SKM-1 treated with dmso at 0.1 percent for 144 hours (cell line): ENCODE measurements around the gene FAM107A.

Experiments used
- DNase-seq: peaks from one replicate; lab custom pipeline; 2025; ENCODE audit not compliant: unreplicated experiment; lab: John Stamatoyannopoulos, UW

Gene FAM107A, protein sequence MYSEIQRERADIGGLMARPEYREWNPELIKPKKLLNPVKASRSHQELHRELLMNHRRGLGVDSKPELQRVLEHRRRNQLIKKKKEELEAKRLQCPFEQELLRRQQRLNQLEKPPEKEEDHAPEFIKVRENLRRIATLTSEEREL

DNA sequence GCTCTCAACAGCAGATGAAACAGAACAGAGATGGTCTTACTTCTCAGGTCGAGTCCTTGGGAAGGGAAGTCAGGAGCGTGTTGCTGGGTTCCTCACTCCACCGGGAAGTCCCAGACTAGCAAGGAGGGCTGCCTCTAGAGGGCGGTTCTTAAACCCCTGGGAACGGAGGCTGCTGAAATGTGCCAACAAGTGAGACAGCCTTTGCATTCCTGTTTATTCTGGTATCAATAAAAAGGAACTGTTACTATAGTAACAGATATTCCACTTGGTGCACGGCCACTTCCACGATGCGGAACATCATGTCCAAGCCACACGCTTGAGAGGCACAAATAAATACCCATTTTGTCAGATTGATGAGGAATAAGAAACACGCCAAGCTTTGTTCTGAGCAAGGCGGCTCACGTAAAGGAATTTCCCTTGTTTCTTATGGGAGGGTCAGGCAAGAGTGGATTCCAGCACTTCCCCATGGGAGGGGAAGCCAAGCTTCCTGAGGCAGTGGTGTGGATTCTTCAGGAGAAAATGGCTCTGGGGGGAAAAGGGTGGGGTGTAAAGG, at the start of gene FAM107A:
FAM107A (minus strand) TSS at position 123 of the 553 bp plus-strand sequence. CDS start 7,531 bp downstream, outside the sequence.
- DNase-seq: no peak

DNA sequence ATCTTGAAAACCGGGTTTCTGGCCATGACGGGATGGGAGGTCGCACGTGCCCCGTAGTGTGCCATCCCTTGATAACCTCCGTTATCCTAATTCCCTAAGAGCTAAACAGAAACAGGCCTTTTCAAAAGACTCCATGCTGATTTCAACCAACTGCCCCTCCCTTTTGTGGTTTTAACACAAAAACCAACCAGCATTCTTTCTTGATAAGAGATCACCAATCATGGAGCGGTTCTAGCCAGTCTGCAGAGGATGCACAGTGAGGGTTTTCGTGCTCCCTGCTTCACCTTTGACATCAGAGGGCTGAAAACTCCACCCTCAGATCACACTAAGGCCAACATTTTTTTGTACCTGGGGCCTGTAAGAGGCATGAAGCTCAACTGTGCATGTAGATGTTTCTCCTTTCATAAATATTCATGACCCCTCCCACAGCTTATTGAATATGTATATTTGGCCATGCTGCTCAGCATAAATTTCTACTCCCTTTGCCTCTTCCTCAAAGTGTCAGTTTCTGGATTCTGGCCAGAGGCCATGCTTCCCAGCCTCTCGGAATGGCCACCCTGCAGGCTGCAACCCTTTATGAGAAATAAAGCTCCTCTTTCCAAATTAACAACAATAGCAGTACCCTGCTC, 48.1 kb upstream of the FAM107A start:
- no peak for DNase-seq

DNA sequence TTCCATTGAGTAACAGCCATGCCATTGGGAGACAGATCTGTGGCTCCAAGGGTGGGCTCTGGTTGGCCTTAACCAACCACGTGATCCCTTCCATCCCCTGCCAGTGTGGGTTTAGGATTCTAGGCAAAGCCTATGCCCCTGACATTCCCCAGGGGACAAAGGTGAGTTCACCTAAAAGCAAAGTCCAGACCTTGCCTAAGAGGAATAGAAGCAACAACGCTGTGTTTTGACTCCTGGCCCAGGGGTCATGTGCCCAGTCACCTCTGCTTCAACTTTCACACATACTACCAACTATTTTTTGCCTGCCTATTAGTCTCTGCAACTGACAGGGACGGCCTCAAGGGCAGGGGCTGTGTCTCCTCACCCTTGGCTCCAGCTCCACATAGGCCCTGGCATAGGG, 47.4 kb upstream of the FAM107A start:
- DNase-seq: no peak

DNA sequence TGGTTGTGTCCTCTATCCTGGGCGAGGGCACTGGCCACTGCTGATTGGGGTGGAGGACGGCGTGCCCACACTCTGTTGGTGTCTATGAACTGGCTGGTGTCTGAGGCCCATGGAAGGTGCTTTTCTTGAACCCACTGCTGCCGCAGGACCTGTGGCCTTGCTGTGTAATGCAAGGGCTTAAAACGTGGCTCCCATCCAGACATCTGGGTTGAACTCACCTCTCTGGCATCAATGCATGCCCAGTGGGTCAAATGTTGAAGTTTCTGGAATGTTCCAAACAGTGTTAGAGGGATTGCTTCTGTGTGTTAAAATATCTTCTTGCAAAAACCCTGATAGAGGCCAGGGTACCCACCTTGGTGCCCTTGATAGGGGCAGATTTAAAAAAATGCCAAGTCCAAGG, 46.8 kb upstream of the FAM107A start:
- DNase-seq: no peak

DNA sequence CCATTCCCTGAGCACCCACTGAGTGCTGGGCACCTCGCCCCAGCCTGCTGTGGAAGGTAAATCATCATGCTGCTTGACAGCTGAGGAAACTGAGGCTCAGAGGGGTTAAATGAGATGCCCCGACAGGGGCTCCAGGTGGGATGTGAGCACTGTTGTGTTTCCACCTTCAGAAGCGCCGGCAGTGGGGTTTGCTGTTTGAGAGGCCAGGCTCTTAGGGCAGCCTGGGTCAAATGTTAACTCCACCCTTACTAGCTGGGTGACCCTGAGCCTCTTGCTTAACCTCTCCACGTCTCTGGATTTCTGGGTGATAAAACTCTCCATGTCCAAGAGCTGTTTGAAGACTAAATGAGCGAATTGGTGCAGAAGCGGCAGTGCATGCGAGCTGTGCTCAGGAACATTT, 46.3 kb upstream of the FAM107A start:
- DNase-seq: no peak

DNA sequence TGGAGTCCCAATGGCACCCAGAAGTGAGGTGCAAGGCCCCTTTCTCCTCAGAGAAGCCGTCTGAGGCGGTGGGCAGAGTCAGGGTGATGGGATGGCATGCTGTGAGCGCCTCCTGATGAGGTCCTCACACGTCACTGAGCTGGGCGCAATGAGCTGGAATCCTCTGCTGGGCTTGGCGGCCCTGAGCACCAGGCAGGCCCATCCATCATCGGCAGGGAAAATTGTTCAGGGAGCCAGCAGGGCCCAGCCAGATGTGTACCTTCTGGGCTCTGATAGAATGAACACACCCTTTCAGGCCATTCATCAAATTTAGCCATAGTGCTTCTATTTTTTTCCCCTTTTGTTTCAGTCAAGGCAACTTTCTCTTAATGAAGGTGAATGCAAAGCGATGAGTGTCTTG, 45.7 kb upstream of the FAM107A start:
- no peak for DNase-seq

DNA sequence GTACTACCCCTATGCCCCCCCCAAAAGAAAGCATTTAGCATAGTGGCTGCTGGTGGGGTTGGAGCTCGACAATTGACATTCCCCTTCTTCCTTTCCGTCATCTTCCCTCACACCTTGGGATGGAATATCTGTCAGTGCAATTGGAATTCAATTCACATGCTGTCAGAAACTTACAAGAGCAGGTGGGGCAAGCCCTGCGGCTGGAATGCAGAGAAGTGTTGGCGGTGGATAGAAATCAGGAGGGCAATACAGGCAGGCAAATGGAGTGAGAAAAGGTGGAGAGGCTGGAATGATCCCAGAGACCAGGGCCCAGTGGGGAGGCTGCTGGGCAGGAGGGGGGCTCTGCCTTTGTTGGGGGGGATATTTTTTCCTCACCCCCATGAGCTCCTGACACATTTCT, 45.2 kb upstream of the FAM107A start:
- no peak for DNase-seq

DNA sequence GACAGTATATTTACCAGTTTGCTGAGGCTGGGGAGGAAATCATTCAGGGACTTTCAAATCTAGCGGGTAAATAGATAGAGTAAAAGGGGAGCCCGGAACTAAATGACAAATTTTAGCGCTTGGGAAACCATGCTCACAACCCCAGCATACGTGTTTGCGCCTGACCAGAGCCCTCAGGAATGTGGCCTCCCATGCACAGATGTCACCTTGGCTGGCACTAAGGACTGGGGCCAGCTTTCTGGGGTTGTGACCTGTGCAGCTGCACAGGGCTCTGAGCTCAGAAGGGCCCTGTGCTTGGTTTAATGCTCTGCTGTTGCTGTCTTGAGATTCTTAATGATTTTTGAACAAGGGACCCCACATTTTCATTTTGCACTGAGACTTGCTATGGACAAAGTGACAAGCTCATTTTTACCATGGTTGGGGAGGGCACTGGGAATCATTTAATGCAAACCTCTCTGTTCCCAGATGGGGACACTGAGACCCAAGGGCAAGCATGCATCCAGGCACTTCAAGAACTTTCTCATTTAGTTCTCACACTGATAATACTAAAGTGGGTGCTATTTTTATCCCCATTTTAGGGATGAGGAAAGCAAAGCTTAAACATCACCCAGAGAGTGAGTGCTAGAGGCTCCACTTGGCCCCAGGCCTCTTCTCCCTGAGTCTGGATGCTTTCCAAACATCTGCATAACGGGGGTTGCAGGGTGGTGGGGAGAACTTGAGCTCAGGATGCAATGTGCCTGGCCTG, 44.1 kb upstream of the FAM107A start:
- no peak for DNase-seq

DNA sequence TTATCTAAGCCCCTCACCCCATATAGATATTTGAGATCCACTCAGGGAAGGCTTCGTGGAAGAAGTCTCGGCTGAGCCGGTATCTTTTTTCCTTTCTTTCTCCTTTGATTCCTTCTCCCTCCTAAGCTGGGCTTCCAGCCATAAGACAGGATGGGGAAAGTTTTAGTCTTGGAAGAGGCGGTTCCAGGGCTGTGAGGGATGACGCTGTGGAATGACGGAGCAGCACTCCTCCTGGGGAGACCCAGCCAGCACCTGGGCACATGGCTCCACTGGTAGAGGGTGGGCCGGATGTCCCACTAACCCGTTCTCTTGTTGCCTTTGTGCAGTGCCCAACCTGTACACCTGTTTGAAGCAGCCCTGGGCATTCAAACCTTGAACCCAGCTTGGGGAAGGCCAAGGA, 43.2 kb upstream of the FAM107A start:
- no peak for DNase-seq

DNA sequence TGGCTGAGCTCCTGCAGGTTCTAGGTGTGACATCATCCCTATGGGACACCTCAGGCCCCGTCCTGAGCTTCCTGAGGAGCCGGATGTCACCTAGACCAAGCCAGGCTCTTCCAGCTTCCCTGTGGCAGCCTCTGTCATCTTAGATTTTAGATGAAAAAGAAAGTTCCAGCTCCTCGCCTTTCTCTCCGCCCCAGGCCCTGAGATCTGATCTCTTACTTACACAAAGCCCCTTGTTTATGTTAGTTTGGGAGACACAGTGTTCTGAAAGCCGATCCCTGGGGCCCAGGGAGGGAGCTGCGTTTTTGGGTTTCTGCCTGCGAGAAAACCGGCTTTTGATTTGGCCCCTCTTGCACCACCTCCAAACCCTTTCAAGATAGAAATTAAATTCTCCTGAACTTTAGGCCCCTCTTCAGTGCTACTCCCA, 40.2 kb upstream of the FAM107A start:
- DNase-seq: no peak

DNA sequence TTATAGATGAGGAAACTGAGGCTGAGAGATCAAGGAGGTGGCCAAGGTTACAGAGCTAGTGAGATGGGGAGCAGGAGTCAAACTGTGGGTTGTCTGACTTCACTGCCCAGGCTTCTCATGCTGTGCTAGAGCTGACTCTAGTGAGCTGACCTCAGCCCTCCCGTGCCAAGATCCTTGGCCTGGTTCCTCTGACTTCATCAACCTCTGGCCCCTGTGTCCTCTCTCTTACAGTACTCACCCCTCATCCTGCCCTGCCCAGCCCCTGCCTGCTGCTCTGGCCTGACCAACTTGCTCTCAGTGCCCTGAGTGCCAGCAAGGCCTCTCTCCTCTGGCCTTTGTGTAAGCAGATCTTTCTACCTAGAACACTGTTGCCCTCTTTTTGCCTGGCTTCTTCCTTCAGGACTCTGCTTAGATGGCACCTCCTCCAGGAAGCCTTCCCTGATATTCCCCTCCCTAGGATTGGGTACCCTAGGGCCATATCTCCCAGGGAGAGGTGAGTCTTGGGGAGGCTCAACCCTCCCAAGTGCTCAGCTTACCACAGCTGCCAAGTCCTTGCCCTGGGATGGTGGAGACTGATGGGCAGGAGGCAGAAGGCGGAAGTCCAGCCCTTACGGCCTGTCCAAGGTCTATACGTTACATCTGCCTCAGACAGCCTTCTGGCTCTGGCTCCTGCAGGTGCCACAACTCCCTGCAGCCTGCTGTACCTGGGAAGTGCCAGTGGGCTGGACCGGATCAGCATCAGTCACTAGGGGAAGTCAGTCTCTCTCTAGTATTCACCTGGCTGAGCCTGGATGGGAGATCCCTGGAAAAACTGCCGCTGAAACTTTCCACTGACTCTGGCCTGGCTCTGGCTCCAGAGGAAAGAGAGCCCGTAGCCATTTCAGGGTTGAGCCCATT, 36.3 kb upstream of the FAM107A start:
- DNase-seq: no peak

DNA sequence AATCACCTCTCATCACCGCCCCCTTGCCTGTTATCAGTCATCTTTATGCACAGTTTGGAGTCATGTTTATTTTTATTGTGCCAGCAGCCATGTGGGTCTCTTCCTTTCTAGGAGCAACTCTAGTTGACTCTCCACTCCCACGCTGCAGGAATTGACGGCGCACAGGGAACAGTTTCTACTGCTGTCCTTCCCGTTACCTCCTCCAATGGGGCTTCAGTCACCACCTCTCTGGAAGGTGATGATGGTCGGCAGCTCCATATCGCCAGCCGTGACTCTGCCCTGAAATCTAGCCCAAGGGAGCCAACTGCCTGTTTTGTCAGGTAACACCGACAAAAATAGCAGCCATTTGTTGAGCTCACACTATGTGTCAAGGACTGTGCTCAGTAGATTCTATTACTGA, 35.6 kb upstream of the FAM107A start:
- DNase-seq: no peak

DNA sequence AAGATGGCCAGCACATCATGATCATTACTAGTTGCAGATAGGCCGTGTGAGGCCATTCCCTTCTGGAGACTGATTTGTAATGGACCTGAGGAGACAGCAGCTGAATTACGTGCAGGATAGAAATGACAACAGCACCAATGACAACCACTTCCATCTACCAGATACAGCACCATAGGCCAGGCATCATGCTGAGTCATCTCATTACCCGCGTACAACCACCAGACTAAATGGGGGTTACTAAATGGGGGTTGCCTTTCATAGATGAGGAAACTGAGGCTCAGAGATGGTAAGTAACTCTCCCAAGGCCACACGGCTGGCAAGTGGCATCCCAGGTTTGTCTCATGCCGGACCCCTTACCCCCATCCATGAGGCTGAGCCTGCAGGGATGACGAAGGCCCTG, 32.8 kb upstream of the FAM107A start:
- DNase-seq: no peak

DNA sequence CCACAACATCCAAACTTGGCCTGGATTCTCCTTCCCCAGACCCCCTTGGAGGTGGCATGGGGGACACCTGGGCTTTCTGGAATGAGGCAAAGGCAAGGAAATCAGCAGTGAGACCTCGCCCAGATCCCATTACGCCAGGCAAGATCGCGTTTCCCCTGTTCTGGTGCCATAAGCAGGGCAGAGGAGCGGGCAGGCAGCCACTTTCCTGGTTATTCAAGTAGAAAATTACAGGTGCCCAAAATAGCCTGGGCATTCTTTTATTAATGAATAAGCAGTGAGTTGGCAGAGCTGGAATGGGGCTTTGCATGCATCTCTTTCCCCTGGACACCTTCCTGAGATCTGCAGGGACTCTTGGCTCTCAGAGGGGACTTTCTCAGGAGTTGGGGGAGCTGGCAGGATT, 31.5 kb upstream of the FAM107A start:
- DNase-seq: no peak

DNA sequence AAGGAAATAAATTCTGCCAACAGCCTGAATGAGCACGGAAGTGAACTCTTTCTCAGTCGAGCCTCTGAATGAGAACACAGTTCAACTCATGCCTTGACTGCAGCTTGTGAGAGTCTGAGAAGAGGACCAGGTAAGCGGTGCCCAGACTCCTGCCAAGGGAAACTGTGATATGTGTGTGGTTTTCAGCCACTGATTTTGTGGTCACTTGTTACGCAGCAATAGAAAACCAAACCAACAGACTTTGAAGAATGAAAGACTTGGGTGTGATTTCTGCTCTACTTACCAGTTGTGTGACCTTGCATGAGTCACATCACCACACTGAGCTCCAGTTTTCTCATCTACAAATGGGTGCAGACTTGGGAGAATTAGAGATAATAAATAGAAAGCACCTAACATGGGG, 30.6 kb upstream of the FAM107A start:
- no peak for DNase-seq

DNA sequence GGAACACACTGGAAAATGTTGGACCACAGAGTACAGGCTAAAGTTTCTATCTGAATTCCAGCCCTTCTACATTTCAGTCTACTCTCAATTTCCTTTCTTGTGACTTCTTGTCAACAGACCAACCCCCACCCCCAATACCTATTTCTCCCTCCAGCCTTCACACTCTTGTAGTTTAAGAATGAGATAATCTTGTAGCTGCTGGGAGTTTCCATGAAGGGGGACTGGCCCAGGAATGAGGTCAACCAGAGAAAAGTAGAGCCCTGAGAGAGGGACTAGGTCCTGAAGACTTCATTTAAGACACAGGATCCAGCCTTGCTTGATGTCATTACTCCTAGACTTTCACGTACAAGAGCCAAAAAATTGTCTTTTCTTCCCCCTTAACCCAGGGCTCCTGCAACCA, 29.5 kb upstream of the FAM107A start:
- no peak for DNase-seq

DNA sequence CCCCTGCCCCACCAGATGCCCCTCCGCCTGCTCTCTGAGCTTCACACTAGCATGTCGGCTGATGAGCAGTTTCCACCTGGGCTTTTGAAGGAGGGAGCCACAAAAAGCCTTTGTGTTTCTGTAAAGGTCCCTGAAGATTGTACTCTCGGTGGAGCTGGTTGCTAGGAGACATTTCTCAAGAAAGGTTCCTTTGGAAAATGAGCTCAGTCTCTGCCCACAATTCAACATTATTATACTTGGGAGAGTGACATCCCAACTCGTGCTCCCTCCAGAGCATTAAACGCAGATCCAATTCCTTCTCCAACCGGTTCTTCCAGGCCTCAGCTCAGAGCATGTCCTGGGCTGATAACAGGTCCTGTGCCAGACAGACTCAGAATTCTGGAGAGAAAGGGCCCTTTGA, 26.8 kb upstream of the FAM107A start:
- no peak for DNase-seq

DNA sequence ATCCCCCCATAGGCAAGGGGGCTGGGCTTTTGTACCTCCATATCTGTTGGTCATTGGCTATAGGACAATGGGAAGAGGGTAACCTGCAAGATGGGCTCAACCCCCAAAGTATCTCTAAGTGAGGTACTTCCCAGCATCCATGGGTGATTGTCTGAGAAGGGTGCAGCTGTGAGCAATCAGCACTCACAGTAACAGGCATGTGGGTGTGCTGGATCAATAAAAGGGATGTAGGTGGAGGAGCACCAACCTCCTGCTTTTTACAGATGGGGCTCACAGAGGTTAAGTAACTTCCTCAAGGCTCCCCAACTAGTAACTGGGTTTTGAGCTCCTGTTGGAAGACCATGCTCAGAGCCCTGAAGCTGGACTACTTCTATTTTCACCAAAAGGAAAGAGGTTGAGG, 26.4 kb upstream of the FAM107A start:
- DNase-seq: no peak

DNA sequence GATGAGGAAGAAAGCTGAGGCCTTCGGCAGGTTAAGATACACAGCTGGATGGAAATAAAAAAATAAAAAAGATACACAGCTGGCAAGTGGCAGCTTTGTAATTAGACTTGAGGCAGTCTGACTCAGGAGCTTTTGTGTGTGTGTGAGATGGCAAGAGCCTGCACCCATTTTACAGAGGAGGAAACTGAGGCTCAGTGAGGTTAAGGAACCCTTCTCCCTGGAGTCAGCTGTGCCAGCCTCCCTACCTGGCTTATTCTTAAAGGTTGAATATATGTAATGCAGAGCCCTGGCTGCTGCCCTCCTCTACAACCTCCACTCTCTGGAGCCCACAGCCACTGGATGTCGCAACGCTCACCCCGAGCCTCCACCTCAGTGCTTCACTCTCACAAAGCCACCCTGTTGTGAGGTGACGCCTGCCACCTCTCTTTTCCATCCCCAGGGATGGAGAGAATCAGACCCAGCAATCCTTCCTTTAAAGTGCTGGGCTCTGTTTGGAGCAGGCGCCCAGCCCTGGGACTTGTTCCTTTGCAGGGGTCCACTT, 20.6 kb upstream of the FAM107A start:
- no peak for DNase-seq

DNA sequence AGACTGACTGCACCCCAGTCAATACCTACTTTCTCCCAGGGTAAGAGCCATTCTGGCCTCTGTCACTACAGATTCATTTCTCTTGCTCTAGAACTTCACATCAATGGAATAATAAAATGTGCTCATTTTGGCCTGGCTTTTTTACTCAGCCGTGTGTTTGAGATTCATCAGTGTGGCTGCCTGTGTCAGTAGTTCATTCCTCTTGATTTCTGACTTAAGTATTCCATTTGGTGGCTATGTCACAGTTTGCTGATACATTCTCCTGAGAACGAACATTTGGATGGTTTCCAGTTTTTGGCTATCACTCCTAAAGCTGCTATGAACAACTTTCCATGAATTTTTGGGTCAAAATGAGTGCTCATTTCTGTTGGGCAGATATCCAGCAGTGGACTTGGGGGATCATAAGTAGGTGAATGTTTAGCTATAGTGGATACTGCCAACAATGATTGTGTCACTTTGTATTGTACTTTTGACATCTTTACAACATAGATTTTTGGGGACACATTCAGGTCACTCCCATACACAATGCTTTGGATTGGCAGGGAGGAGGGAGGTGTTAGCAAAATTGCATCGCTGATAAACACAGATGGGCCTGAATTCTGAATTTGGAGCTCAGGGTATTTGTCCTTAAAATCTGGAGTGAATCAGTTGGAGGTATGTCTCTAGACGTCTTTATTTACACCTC, 19.8 kb upstream of the FAM107A start:
- DNase-seq: no peak
